Tibial nerve (tissue), 4 donors: ENCODE results near the gene SNAI3. TPM values are rescaled to one million over a fixed set of nuclear protein-coding genes. Genes with fewer than 3 reads are reported as not detected.

Experiments
- DNase-seq, 2 donors: peaks; one replicate each; pipeline ENCODE4 v3.0.0-alpha.2; 2019; ENCODE audit warnings: low spot score in 2 of 2
- H3K27ac ChIP-seq, 4 donors: fragments of 200-600 bp; sonication (generic) in 3 of 4; one replicate each; pipeline ENCODE4 v1.5.1; 2017 to 2019; ENCODE audit warnings: mild to moderate bottlenecking in 1 of 4
- H3K27me3 ChIP-seq, 2 donors: fragments of 200-600 bp; sonication (generic) in 1 of 2; one replicate each; pipeline versions ENCODE4 v1.5.1 to v1.6.0; 2017 to 2019
- H3K36me3 ChIP-seq, 3 donors: fragments of 200-600 bp; sonication (generic); one replicate each; pipeline ENCODE4 v1.5.1; 2018 to 2019
- H3K4me1 ChIP-seq, 4 donors: fragments of 200-600 bp; sonication (generic) in 3 of 4; one replicate each; pipeline ENCODE4 v1.5.1; 2017 to 2019
- H3K4me3 ChIP-seq, 4 donors: fragments of 200-600 bp; sonication (generic) in 3 of 4; one replicate each; pipeline ENCODE4 v1.5.1; 2017 to 2019; ENCODE audit warnings: mild to moderate bottlenecking in 1 of 4, moderate library complexity in 1 of 4
- H3K9me3 ChIP-seq, 4 donors: fragments of 200-600 bp; sonication (generic) in 3 of 4; one replicate each; pipeline ENCODE4 v1.5.1; 2017 to 2019
- CTCF ChIP-seq, 5 experiments: fragments of 200-600 bp in 3 of 5; fragments of 450-650 bp in 2 of 5; sonication (generic) in 3 of 5; IDR thresholded peaks; one replicate each; pipeline ENCODE4 v1.5.1; 2016 to 2019; ENCODE audit warnings: antibody characterized with exemption in 5 of 5, mild to moderate bottlenecking in 3 of 5, moderate library complexity in 2 of 5
- EP300 ChIP-seq, 2 donors: sonication (generic); formaldehyde crosslinking; IDR thresholded peaks; one replicate each; pipeline ENCODE4 v1.6.1; 2017; ENCODE audit warnings: antibody characterized with exemption in 2 of 2, mild to moderate bottlenecking in 1 of 2
- POLR2A ChIP-seq, 2 donors: fragments of 450-650 bp; IDR thresholded peaks; one replicate each; pipeline ENCODE4 v1.6.1; 2017; ENCODE audit warnings: antibody characterized with exemption in 2 of 2, mild to moderate bottlenecking in 2 of 2, moderate library complexity in 2 of 2
- WGBS, 2 donors: methylation state at CpG; one replicate each; pipeline ENCODE4 v1.1.5; 2018; 5-methylcytosine and 5-hydroxymethylcytosine counted together
- total RNA-seq, 4 donors: library from RNA; depleted of rRNA; stranded (reverse); fragments of >200 nt; gene quantifications; one replicate each; pipeline ENCODE4 v1.1.0, GENCODE V29; 2016

SNAI3 gene
- total RNA-seq, 4 donors from 2014 or later: 0.87 to 1.2 (median 1.0) TPM

- Histone ChIP-seq H3K4me3 (no peak overlapping the region), H3K36me3 (peaks cover 2 to 87% (median 37%) of the 10 kb centered on the region in 3 donors), H3K9me3 (no peaks in the 10 kb centered on the region), H3K27ac (no peak overlapping the region), H3K27me3 (no peaks in the 10 kb centered on the region), H3K4me1 (no peaks in the 10 kb centered on the region)
- 78% methylated on average over 16 to 25 of the region's 32 CpGs for WGBS, 2 donors
- DNase-seq: no peak
- TF ChIP-seq CTCF (IDR thresholded peaks at IDR 0.05): no peak
- TF ChIP-seq POLR2A (IDR thresholded peaks at IDR 0.05): no peak
- TF ChIP-seq EP300 (IDR thresholded peaks at IDR 0.05): no peak
Measured at GRCh38 chr16:88725609-88726407, 39.5 kb upstream of the SNAI3 start.

DNA sequence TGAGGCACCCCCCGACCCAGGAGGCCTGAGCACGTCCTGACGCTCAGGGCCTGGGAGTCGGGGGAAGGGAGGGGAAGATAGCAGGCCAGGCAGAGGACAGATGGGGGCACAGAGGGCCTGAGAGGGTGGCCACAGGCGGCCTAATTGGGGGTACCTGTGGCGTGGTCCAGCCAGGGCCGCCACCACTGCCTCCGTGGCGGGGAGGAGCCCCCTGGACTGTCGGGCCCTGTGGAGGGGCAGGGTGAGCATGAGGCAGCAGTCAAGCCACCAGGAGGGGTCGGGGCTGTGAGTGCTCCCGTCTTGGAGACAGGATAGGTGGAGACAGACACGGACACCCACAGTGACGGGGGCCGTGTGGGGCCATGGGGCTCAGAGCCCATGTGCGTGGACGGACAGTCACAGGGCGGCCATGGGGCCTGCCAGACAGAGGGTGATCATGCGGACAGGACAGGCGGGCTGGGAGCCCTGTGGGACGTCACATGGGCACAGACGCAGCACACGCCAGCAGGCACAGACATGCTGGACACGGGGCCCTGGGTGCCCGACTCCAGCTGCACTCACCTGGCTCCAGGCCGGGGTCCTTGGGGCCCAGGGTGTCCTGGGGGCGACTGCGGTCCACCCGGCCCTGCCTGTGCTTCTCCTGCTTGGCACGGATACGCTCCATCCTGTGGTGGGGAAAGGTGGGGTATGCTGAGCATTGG lies 38.7 kb upstream of the SNAI3 start:
- Histone ChIP-seq H3K27me3 (no peaks in the 10 kb centered on the region), H3K9me3 (no peaks in the 10 kb centered on the region), H3K4me1 (peaks cover 0 to under 1% (median 0%) of the 10 kb centered on the region in 4 donors), H3K36me3 (peaks cover 2 to 89% (median 46%) of the 10 kb centered on the region in 3 donors), H3K4me3 (no peak overlapping the region), H3K27ac (no peak overlapping the region)
- TF ChIP-seq POLR2A (IDR thresholded peaks at IDR 0.05): no peak
- WGBS, 2 donors: 83 to 86% methylated on average over 25 to 31 of the region's 31 CpGs
- no peak for DNase-seq

- Histone ChIP-seq H3K4me3 (no peak overlapping the region), H3K9me3 (no peaks in the 10 kb centered on the region), H3K4me1 (peaks cover 0 to 7% (median 0%) of the 10 kb centered on the region in 4 donors), H3K27ac (no peak overlapping the region), H3K27me3 (no peaks in the 10 kb centered on the region), H3K36me3 (peaks cover 2 to 94% (median 51%) of the 10 kb centered on the region in 3 donors)
- 92 to 93% methylated on average over 17 of the region's 17 CpGs for WGBS, 2 donors
- TF ChIP-seq CTCF (IDR thresholded peaks at IDR 0.05): no peak
- TF ChIP-seq POLR2A (IDR thresholded peaks at IDR 0.05): no peak
- no peak for TF ChIP-seq EP300 (IDR thresholded peaks at IDR 0.05)
- DNase-seq: no peak
Measured at GRCh38 chr16:88723911-88724310, 37.6 kb upstream of the SNAI3 start.

DNA sequence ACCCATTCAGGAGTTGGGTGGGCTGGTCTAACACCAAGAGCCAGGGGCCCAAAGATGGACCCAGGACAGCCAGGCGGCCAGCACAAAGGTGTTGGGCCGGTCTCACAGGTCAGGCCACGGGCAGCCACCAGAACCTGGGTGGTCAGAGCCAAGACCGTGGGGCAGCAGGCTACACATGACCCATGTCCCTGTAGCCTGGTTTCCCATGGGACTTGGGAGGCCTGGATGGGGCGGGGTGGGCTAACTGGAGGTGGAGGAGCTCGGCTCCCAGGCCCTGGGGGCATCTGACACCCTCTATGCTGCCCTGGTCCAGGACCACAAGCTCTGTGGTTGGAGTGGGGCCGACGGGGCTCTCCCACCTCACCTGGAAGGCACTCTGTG lies 37.2 kb upstream of the SNAI3 start:
- no peak overlapping the region for H3K27ac ChIP-seq
- peaks cover 2 to 98% (median 51%) of the 10 kb centered on the region in 3 donors for H3K36me3 ChIP-seq
- DNase-seq: no peak
- H3K4me3 ChIP-seq: no peak overlapping the region
- H3K9me3 ChIP-seq: no peaks in the 10 kb centered on the region
- WGBS, 2 donors: 85 to 100% methylated on average over 3 to 7 of the region's 8 CpGs
- peaks cover 0 to 11% (median 0%) of the 10 kb centered on the region in 4 donors for H3K4me1 ChIP-seq
- no peaks in the 10 kb centered on the region for H3K27me3 ChIP-seq
- TF ChIP-seq EP300 (IDR thresholded peaks at IDR 0.05) (no peak), POLR2A (IDR thresholded peaks at IDR 0.05) (no peak)

GRCh38 chr16:88722784-88723506 lies 36.6 kb upstream of the SNAI3 start:
- peaks cover 0 to 16% (median 0%) of the 10 kb centered on the region in 4 donors for H3K4me1 ChIP-seq
- H3K9me3 ChIP-seq: no peaks in the 10 kb centered on the region
- TF ChIP-seq CTCF (IDR thresholded peaks at IDR 0.05): no peak
- no peak for TF ChIP-seq POLR2A (IDR thresholded peaks at IDR 0.05)
- no peak for TF ChIP-seq EP300 (IDR thresholded peaks at IDR 0.05)
- no peak for DNase-seq
- H3K36me3 ChIP-seq: peaks cover 2 to 100% (median 51%) of the 10 kb centered on the region in 3 donors
- no peaks in the 10 kb centered on the region for H3K27me3 ChIP-seq
- no peak overlapping the region for H3K4me3 ChIP-seq
- WGBS, 2 donors: 90 to 93% methylated on average over 16 to 38 of the region's 39 CpGs
- no peak overlapping the region for H3K27ac ChIP-seq
